ENCODE data around the gene ST3GAL6. TPM values are rescaled to one million over a fixed set of nuclear protein-coding genes. Genes with fewer than 3 reads are reported as not detected.

Gene ST3GAL6
- total and polyA plus RNA-seq, 10 of the 15 experiments (the other 5 are each of a cell fraction or from before 2014, with no cell fraction given): 19.5 to 41.2 (median 37.4) TPM

- H2AFZ ChIP-seq (ENCODE audit: control insufficient read depth, low read depth, low read length): no peak overlapping the region
- peaks cover 0 to 5% of the 10 kb centered on the region in 2 experiments; a peak in 2 of 4 replicates for H3K36me3 ChIP-seq (ENCODE audit: control insufficient read depth in 2 of 2, insufficient read depth in 2 of 2, low read length in 1 of 2)
- H4K20me1 ChIP-seq (ENCODE audit: control insufficient read depth, insufficient read depth): no peaks in the 10 kb centered on the region
- ChIA-PET CTCF (interaction anchor here (0.7 to 4.4 kb wide), 12 partner anchors 10 to 196 kb away, joined by 3 to 57 read pairs (median 4); no protein-coding TSS in a partner anchor), SMC1A (ENCODE audit: uncharacterized antibody, unreplicated experiment) (interaction anchor here (0.7 to 7.4 kb wide), 10 partner anchors 8 to 201 kb away, joined by 3 to 73 read pairs (median 4); no protein-coding TSS in a partner anchor), POLR2A (no interaction called here), RAD21 (ENCODE audit: unreplicated experiment) (interaction anchor here (0.9 to 2.5 kb wide), 6 partner anchors 67 to 204 kb away, joined by 3 to 29 read pairs (median 3); no protein-coding TSS in a partner anchor)
- H3K4me3 ChIP-seq: no peak overlapping the region
- no peaks in the 10 kb centered on the region for H3K27me3 ChIP-seq (replicated peaks in 1 of 2; ENCODE audit: control insufficient read depth in 2 of 2, insufficient read depth in 2 of 2, low read length in 1 of 2)
- H3K79me2 ChIP-seq (ENCODE audit: control insufficient read depth, insufficient read depth, low read length): no peaks in the 10 kb centered on the region
- H3K9me3 ChIP-seq (replicated peaks; ENCODE audit: control insufficient read depth, insufficient read depth, low read length): no peaks in the 10 kb centered on the region
- no TSS peak for BruUV-seq (replicated peaks)
- 73% methylated on average over 4 of the region's 4 CpGs for WGBS (ENCODE audit: insufficient coverage, insufficient replicate concordance, low lambda C conversion rate, missing lambda C conversion rate)
- TF ChIP-seq, protein P1, sequence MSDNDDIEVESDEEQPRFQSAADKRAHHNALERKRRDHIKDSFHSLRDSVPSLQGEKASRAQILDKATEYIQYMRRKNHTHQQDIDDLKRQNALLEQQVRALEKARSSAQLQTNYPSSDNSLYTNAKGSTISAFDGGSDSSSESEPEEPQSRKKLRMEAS (IDR thresholded peaks at IDR 0.05; ENCODE audit: low read depth, low read length): no peak
- no peak for TF ChIP-seq KDM1A (IDR thresholded peaks at IDR 0.05; ENCODE audit: borderline replicate concordance)
- TF ChIP-seq NFYA (IDR thresholded peaks at IDR 0.05; ENCODE audit: borderline replicate concordance, low read depth, low read length): no peak
- peak; percentile 56 for TF ChIP-seq RAD21 (IDR thresholded peaks at IDR 0.05; ENCODE audit: insufficient read depth, low read depth, low read length)
- peak; percentile 23; the same call in 1 of the 2 replicates for TF ChIP-seq SMC3 (IDR thresholded peaks at IDR 0.05; ENCODE audit: borderline replicate concordance, low read length)
- TF ChIP-seq, protein P2, sequence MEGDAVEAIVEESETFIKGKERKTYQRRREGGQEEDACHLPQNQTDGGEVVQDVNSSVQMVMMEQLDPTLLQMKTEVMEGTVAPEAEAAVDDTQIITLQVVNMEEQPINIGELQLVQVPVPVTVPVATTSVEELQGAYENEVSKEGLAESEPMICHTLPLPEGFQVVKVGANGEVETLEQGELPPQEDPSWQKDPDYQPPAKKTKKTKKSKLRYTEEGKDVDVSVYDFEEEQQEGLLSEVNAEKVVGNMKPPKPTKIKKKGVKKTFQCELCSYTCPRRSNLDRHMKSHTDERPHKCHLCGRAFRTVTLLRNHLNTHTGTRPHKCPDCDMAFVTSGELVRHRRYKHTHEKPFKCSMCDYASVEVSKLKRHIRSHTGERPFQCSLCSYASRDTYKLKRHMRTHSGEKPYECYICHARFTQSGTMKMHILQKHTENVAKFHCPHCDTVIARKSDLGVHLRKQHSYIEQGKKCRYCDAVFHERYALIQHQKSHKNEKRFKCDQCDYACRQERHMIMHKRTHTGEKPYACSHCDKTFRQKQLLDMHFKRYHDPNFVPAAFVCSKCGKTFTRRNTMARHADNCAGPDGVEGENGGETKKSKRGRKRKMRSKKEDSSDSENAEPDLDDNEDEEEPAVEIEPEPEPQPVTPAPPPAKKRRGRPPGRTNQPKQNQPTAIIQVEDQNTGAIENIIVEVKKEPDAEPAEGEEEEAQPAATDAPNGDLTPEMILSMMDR (IDR thresholded peaks at IDR 0.05 in 2 of 3, conservative IDR thresholded peaks at IDR 0.05 in 1 of 3; ENCODE audit: control insufficient read depth in 2 of 3, extremely low read depth in 1 of 3, insufficient read depth in 1 of 3, low read depth in 3 of 3, low read length in 3 of 3): peak in 2 of 3 experiments; percentile 2 to 50; a peak in 2 of 6 replicates
- no peak for TF ChIP-seq IRF4 (IDR thresholded peaks at IDR 0.05; ENCODE audit: low read depth, low read length)
- no peak overlapping the region for H3K9ac ChIP-seq (ENCODE audit: control insufficient read depth, insufficient read depth, low read length)
- H3K4me2 ChIP-seq (ENCODE audit: control insufficient read depth, insufficient read depth): no peak overlapping the region
- in situ Hi-C loops (cut with MboI) (no loop called here), intact Hi-C loops (cut with micrococcal nuclease; ENCODE audit: unreplicated experiment) (no loop called here)
- peak; percentile 51 for ATAC-seq
- DNase-seq (ENCODE audit: low read depth, low spot score): no peak
- no peaks in the 10 kb centered on the region for H3K4me1 ChIP-seq (ENCODE audit: control insufficient read depth, insufficient read depth, low read length)
- no peak overlapping the region for H3K27ac ChIP-seq (ENCODE audit: control insufficient read depth, insufficient read depth)
- FAIRE-seq: peak; percentile 13
Observed at GRCh38 chr3:98798820-98799219, 35.7 kb downstream of the ST3GAL6 start.
